Testis (tissue), 3 donors: ENCODE measurements around the gene CRYBB1. TPM values are rescaled to one million over a fixed set of nuclear protein-coding genes. Genes with fewer than 3 reads are reported as not detected.

ENCODE experiments used
- DNase-seq: peaks from one replicate; pipeline ENCODE4 v3.0.0-alpha.2; 2019
- H3K27ac ChIP-seq, 2 donors: fragments of 200-600 bp; sonication (generic); one replicate each; pipeline ENCODE4 v1.5.1; 2019
- H3K27me3 ChIP-seq: fragments of 200-600 bp; sonication (generic); one replicate; pipeline ENCODE4 v1.5.1; 2019
- H3K36me3 ChIP-seq: fragments of 200-600 bp; sonication (generic); one replicate; pipeline ENCODE4 v1.5.1; 2017; ENCODE audit warnings: low read depth; ENCODE audit errors: missing control alignments
- H3K4me1 ChIP-seq: fragments of 200-600 bp; sonication (generic); one replicate; pipeline ENCODE4 v1.5.1; 2019
- H3K4me3 ChIP-seq, 2 donors: fragments of 200-600 bp; sonication (generic); one replicate each; pipeline ENCODE4 v1.5.1; 2017 to 2019
- H3K9me3 ChIP-seq: fragments of 200-600 bp; sonication (generic); one replicate; pipeline ENCODE4 v1.5.1; 2017
- CTCF ChIP-seq, 3 experiments: fragments of 450-650 bp in 2 of 3; fragments of 200-600 bp in 1 of 3; sonication (generic) in 1 of 3; IDR thresholded peaks; one replicate each; pipeline ENCODE4 v1.5.1; 2016 to 2019; ENCODE audit warnings: antibody characterized with exemption in 3 of 3, mild to moderate bottlenecking in 2 of 3, moderate library complexity in 1 of 3
- POLR2A ChIP-seq: fragments of 450-650 bp; IDR thresholded peaks from one replicate; pipeline ENCODE4 v1.6.1; 2017; ENCODE audit warnings: antibody characterized with exemption, mild to moderate bottlenecking, moderate library complexity
- WGBS, 2 donors: methylation state at CpG; one replicate each; pipeline ENCODE4 v1.1.5; 2018; 5-methylcytosine and 5-hydroxymethylcytosine counted together
- intact Hi-C: fragments of 100-400 bp; cut with DNase I; formaldehyde crosslinking; loops from one replicate; pipeline ENCODE4 v1.15.1; 2023; ENCODE audit warnings: low total_unique reads
- polyA plus RNA-seq: library from polyadenylated mRNA; stranded (reverse); fragments of 350-450 nt; fragmentation: Illumina TruSeq; extraction: RNeasy Lipid Tissue Mini Kit (QIAGEN cat#74804); gene quantifications from one replicate; pipeline ENCODE4 v1.2.3, GENCODE V29; 2014; ENCODE audit warnings: low read depth, low replicate concordance; ENCODE audit not compliant: insufficient read depth
- total RNA-seq, 2 donors: library from RNA; depleted of rRNA; stranded (reverse); fragments of >200 nt; gene quantifications; one replicate each; pipeline ENCODE4 v1.2.3, GENCODE V29; 2016

The CRYBB1 gene
- total and polyA plus RNA-seq, 3 donors from 2014 or later, result 0.80 TPM; not detected in 2

- intact Hi-C loops, result no loop called here
- peaks cover 16% of the 10 kb centered on the region for H3K4me1 ChIP-seq
- TF ChIP-seq CTCF (IDR thresholded peaks at IDR 0.05) (no peak), POLR2A (no peak)
- no peaks in the 10 kb centered on the region for H3K9me3 ChIP-seq
- H3K27me3 ChIP-seq, result no peaks in the 10 kb centered on the region
- H3K4me3 ChIP-seq, result no peak overlapping the region
- WGBS, 2 donors, result 94 to 95% methylated on average over 7 to 8 of the region's 8 CpGs
- H3K36me3 ChIP-seq, result no peaks in the 10 kb centered on the region
- DNase-seq, result no peak
- no peak overlapping the region for H3K27ac ChIP-seq
Observed at GRCh38 chr22:26581633-26582168, 36.1 kb downstream of the CRYBB1 start.

- DNase-seq, result no peak
- 33 to 39% methylated on average over 1 of the region's 1 CpG for WGBS, 2 donors
- no peaks in the 10 kb centered on the region for H3K36me3 ChIP-seq
- H3K4me1 ChIP-seq, result peaks cover 14% of the 10 kb centered on the region
- no peaks in the 10 kb centered on the region for H3K27me3 ChIP-seq
- intact Hi-C loops, result no loop called here
- H3K9me3 ChIP-seq, result no peaks in the 10 kb centered on the region
- TF ChIP-seq POLR2A, result no peak
- no peak for TF ChIP-seq CTCF (IDR thresholded peaks at IDR 0.05)
- no peak overlapping the region for H3K27ac ChIP-seq
- H3K4me3 ChIP-seq, result no peak overlapping the region
Observed at GRCh38 chr22:26581026-26581425, 36.8 kb downstream of the CRYBB1 start.

GRCh38 chr22:26580240-26580962, 37.4 kb downstream of the CRYBB1 start:
- Histone ChIP-seq H3K27ac (no peak overlapping the region), H3K36me3 (no peaks in the 10 kb centered on the region), H3K4me1 (peaks cover 10% of the 10 kb centered on the region), H3K9me3 (no peaks in the 10 kb centered on the region), H3K27me3 (no peaks in the 10 kb centered on the region), H3K4me3 (no peak overlapping the region)
- DNase-seq, result no peak
- TF ChIP-seq CTCF (IDR thresholded peaks at IDR 0.05), result no peak
- TF ChIP-seq POLR2A, result no peak
- intact Hi-C loops, result no loop called here
- 79% methylated on average over 13 of the region's 13 CpGs for WGBS, 2 donors

GRCh38 chr22:26579331-26579886, 38.4 kb downstream of the CRYBB1 start:
- H3K9me3 ChIP-seq, result no peaks in the 10 kb centered on the region
- intact Hi-C loops, result no loop called here
- no peaks in the 10 kb centered on the region for H3K27me3 ChIP-seq
- 61 to 63% methylated on average over 10 of the region's 10 CpGs for WGBS, 2 donors
- H3K36me3 ChIP-seq, result no peaks in the 10 kb centered on the region
- no peak for DNase-seq
- no peak overlapping the region for H3K4me3 ChIP-seq
- H3K27ac ChIP-seq, result no peak overlapping the region
- peaks cover 9% of the 10 kb centered on the region for H3K4me1 ChIP-seq
- no peak for TF ChIP-seq CTCF (IDR thresholded peaks at IDR 0.05)
- TF ChIP-seq POLR2A, result no peak
